ENCODE results near the gene CYP1A2.

The CYP1A2 gene

DNA sequence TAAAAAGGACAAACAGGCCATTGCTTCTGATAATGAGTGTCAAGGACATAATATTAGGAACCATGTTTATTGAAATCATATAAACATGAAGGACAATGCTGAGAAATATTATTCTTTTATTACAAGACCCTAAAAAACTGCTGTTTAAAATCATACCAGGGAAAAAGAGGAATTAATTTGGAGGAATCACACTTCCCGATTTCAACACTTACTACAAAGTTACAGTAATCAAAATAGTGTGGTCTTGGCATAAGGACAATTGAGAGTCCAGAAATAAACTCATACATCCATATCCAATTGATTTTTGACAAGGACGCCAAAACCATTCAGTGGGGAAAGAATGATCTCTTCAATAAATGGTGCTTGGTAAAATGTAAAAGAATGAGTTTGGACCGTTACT, 36.3 kb upstream of the CYP1A2 start (continued):
- no peak for TF ChIP-seq ZNF747 (tag by site-specific recombination; IDR thresholded peaks at IDR 0.05)
- no peak for TF ChIP-seq ZNF510 (tag by site-specific recombination; IDR thresholded peaks at IDR 0.05; ENCODE audit: insufficient replicate concordance)
- no peak for TF ChIP-seq KLF1 (tag by site-specific recombination; IDR thresholded peaks at IDR 0.05)
- TF ChIP-seq TCF7L2 (IDR thresholded peaks at IDR 0.05; ENCODE audit: borderline replicate concordance, low read depth, low read length), result no peak
- TF ChIP-seq, protein P1, sequence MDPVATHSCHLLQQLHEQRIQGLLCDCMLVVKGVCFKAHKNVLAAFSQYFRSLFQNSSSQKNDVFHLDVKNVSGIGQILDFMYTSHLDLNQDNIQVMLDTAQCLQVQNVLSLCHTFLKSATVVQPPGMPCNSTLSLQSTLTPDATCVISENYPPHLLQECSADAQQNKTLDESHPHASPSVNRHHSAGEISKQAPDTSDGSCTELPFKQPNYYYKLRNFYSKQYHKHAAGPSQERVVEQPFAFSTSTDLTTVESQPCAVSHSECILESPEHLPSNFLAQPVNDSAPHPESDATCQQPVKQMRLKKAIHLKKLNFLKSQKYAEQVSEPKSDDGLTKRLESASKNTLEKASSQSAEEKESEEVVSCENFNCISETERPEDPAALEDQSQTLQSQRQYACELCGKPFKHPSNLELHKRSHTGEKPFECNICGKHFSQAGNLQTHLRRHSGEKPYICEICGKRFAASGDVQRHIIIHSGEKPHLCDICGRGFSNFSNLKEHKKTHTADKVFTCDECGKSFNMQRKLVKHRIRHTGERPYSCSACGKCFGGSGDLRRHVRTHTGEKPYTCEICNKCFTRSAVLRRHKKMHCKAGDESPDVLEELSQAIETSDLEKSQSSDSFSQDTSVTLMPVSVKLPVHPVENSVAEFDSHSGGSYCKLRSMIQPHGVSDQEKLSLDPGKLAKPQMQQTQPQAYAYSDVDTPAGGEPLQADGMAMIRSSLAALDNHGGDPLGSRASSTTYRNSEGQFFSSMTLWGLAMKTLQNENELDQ (tag by site-specific recombination; IDR thresholded peaks at IDR 0.05; ENCODE audit: low read depth), result no peak
- no peak for TF ChIP-seq ZNF362 (tag by site-specific recombination; IDR thresholded peaks at IDR 0.05)

- H3K36me3 ChIP-seq (ENCODE audit: control insufficient read depth in 2 of 2, insufficient read depth in 1 of 2, low read length in 2 of 2), result no peaks in the 10 kb centered on the region
- POLR2A ChIA-PET, result no interaction called here
- CTCF ChIA-PET, result no interaction called here
Measured at GRCh38 chr15:74716651-74717050, 32.0 kb upstream of the CYP1A2 start.

More at GRCh38 chr15:74716651-74717050, 32.0 kb upstream of the CYP1A2 start:
- H3K4me3 ChIP-seq (ENCODE audit: low read depth, low read length), result no peak overlapping the region
- TF ChIP-seq, protein P2, sequence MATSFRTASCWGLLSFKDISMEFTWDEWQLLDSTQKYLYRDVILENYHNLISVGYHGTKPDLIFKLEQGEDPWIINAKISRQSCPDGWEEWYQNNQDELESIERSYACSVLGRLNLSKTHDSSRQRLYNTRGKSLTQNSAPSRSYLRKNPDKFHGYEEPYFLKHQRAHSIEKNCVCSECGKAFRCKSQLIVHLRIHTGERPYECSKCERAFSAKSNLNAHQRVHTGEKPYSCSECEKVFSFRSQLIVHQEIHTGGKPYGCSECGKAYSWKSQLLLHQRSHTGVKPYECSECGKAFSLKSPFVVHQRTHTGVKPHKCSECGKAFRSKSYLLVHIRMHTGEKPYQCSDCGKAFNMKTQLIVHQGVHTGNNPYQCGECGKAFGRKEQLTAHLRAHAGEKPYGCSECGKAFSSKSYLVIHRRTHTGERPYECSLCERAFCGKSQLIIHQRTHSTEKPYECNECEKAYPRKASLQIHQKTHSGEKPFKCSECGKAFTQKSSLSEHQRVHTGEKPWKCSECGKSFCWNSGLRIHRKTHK (tag by site-specific recombination; IDR thresholded peaks at IDR 0.05), result no peak
- TF ChIP-seq ZBTB21 (tag by site-specific recombination; IDR thresholded peaks at IDR 0.05) (peak; percentile 78), ZFP69B (tag by site-specific recombination; IDR thresholded peaks at IDR 0.05) (no peak), ZNF362 (tag by site-specific recombination; IDR thresholded peaks at IDR 0.05) (no peak), FEZF1 (tag by site-specific recombination; IDR thresholded peaks at IDR 0.05) (no peak), ZNF571 (tag by site-specific recombination; IDR thresholded peaks at IDR 0.05) (no peak), BCL11B (tag by site-specific recombination; IDR thresholded peaks at IDR 0.05; ENCODE audit: low read depth) (no peak), ZNF518A (tag by site-specific recombination; conservative IDR thresholded peaks at IDR 0.05; ENCODE audit: low read depth) (peak; percentile 28), ZNF223 (tag by site-specific recombination; IDR thresholded peaks at IDR 0.05) (no peak), ZNF645 (tag by site-specific recombination; IDR thresholded peaks at IDR 0.05) (no peak), ZFP41 (tag by site-specific recombination; IDR thresholded peaks at IDR 0.05; ENCODE audit: borderline replicate concordance) (no peak)
- H3K9me3 ChIP-seq (ENCODE audit: control insufficient read depth, insufficient read depth, low read depth, low read length), result no peaks in the 10 kb centered on the region
- H3K4me1 ChIP-seq (ENCODE audit: control insufficient read depth, insufficient read depth, low read length), result no peaks in the 10 kb centered on the region
- no peak overlapping the region for H3K27ac ChIP-seq (ENCODE audit: extremely low read depth, low read depth, low read length)

All from HEK293 (cell line).